Stomach (tissue), 9 donors: ENCODE data around the gene CLTCL1. TPM values are rescaled to one million over a fixed set of nuclear protein-coding genes. Genes with fewer than 3 reads are reported as not detected.

ENCODE experiments used
- DNase-seq, 2 donors: peaks; one replicate each; pipeline versions ENCODE4 v3.0.0 to v3.0.0-alpha.2; 2013 to 2019
- H3K27ac ChIP-seq, 5 donors: fragments of 200-600 bp in 4 of 5; sonication (generic) in 4 of 5; one replicate each; pipeline ENCODE4 v1.5.1; 2013 to 2019; ENCODE audit warnings: mild to moderate bottlenecking in 1 of 5, moderate library complexity in 1 of 5
- H3K27me3 ChIP-seq, 3 donors: fragments of 200-600 bp; sonication (generic); one replicate each; pipeline ENCODE4 v1.5.1; 2017 to 2019; ENCODE audit warnings: mixed run types in 1 of 3
- H3K36me3 ChIP-seq, 4 donors: fragments of 200-600 bp; sonication (generic); 1 replicate in 3 of 4; 2 replicates in 1 of 4; pipeline ENCODE4 v1.5.1; 2016 to 2019
- H3K4me1 ChIP-seq, 4 donors: fragments of 200-600 bp; sonication (generic); one replicate each; pipeline ENCODE4 v1.5.1; 2016 to 2019
- H3K4me3 ChIP-seq, 4 donors: fragments of 200-600 bp; sonication (generic) in 3 of 4; one replicate each; pipeline ENCODE4 v1.5.1; 2016 to 2019; ENCODE audit warnings: mild to moderate bottlenecking in 1 of 4
- H3K9me3 ChIP-seq, 4 donors: fragments of 200-600 bp; sonication (generic); one replicate each; pipeline ENCODE4 v1.5.1; 2016 to 2019
- EP300 ChIP-seq: sonication (generic); formaldehyde crosslinking; IDR thresholded peaks from one replicate; pipeline ENCODE4 v1.6.1; 2017; ENCODE audit warnings: antibody characterized with exemption
- POLR2A ChIP-seq, 4 donors: fragments of 450-650 bp; IDR thresholded peaks; one replicate each; pipeline ENCODE4 v1.6.1; 2016; ENCODE audit warnings: antibody characterized with exemption in 4 of 4, control low read depth in 2 of 4, mild to moderate bottlenecking in 1 of 4, moderate library complexity in 1 of 4
- POLR2AphosphoS5 ChIP-seq, 3 donors: sonication (generic); formaldehyde crosslinking; IDR thresholded peaks; one replicate each; pipeline ENCODE4 v1.6.1; 2016; ENCODE audit warnings: antibody characterized with exemption in 3 of 3
- WGBS, 5 donors: extraction: QIAGEN DNeasy Blood & Tissue Kit in 3 of 5; methylation state at CpG; one replicate each; pipeline versions ENCODE4 v1.1.5 to v1.1.7; 2013 to 2018; 5-methylcytosine and 5-hydroxymethylcytosine counted together
- intact Hi-C: fragments of 100-400 bp; cut with DNase I; formaldehyde crosslinking; loops from one replicate; pipeline ENCODE4 v1.15.1; 2023; ENCODE audit warnings: low total_unique reads
- polyA plus RNA-seq, 3 donors: library from polyadenylated mRNA; stranded (reverse); fragments of 200-250 nt; gene quantifications; one replicate each; pipeline ENCODE4 v1.2.3, GENCODE V29; 2013
- total RNA-seq, 5 donors: library from RNA; depleted of rRNA; stranded (reverse); fragments of >200 nt; gene quantifications; one replicate each; pipeline versions ENCODE4 v1.1.0 to v1.2.3, GENCODE V29; 2014 to 2016
- TF ChIP-seq, protein P1 (sequence below), 7 experiments: fragments of 450-650 bp in 4 of 7; fragments of 200-600 bp in 3 of 7; sonication (generic) in 3 of 7; IDR thresholded peaks; one replicate each; pipeline ENCODE4 v1.5.1; 2016 to 2019; ENCODE audit warnings: antibody characterized with exemption in 7 of 7, control low read depth in 2 of 7, mild to moderate bottlenecking in 1 of 7
- donor health status: healthy with polysubstance abuse.
- donor health status: Bipolar disorder and iron deficiency.
- donor health status: healthy.

The CLTCL1 gene
- total and polyA plus RNA-seq, 8 donors, result 3.0 to 10.1 (median 4.7) TPM

DNA sequence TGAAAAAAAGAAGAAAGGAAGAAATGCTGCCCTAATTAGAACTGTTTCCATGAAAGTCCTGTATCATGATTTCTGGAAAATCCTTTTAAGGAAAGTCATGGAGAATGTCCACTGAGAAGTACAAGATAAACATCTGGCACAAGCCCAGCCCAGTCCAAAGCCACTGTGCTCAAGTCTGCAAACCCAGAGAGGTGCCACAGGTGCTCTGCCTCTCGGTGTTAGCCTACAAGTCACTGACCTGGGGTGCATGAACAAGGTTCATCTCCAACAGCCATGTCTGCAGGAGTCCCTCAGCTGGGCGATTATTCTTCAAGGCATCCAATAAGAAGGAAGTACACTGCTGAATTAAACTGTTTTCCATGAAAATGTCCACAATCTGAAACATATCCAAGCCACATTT, 61.9 kb downstream of the CLTCL1 start:
- DNase-seq, result peak in 1 of 2 donors; percentile 40
- H3K9me3 ChIP-seq, result no peaks in the 10 kb centered on the region
- 35 to 73% (median 49%) methylated on average over 2 of the region's 2 CpGs for WGBS, 5 donors
- peaks cover 0 to 47% (median 37%) of the 10 kb centered on the region in 4 donors for H3K36me3 ChIP-seq
- no peak overlapping the region for H3K4me3 ChIP-seq
- H3K4me1 ChIP-seq, result peaks cover 0 to 4% (median 0%) of the 10 kb centered on the region in 4 donors
- TF ChIP-seq POLR2A (IDR thresholded peaks at IDR 0.05) (no peak), EP300 (no peak), POLR2AphosphoS5 (IDR thresholded peaks at IDR 0.05) (no peak)
- TF ChIP-seq, protein P1, sequence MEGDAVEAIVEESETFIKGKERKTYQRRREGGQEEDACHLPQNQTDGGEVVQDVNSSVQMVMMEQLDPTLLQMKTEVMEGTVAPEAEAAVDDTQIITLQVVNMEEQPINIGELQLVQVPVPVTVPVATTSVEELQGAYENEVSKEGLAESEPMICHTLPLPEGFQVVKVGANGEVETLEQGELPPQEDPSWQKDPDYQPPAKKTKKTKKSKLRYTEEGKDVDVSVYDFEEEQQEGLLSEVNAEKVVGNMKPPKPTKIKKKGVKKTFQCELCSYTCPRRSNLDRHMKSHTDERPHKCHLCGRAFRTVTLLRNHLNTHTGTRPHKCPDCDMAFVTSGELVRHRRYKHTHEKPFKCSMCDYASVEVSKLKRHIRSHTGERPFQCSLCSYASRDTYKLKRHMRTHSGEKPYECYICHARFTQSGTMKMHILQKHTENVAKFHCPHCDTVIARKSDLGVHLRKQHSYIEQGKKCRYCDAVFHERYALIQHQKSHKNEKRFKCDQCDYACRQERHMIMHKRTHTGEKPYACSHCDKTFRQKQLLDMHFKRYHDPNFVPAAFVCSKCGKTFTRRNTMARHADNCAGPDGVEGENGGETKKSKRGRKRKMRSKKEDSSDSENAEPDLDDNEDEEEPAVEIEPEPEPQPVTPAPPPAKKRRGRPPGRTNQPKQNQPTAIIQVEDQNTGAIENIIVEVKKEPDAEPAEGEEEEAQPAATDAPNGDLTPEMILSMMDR (IDR thresholded peaks at IDR 0.05), result no peak
- H3K27me3 ChIP-seq, result no peaks in the 10 kb centered on the region
- intact Hi-C loops, result no loop called here
- H3K27ac ChIP-seq, result no peak overlapping the region

DNA sequence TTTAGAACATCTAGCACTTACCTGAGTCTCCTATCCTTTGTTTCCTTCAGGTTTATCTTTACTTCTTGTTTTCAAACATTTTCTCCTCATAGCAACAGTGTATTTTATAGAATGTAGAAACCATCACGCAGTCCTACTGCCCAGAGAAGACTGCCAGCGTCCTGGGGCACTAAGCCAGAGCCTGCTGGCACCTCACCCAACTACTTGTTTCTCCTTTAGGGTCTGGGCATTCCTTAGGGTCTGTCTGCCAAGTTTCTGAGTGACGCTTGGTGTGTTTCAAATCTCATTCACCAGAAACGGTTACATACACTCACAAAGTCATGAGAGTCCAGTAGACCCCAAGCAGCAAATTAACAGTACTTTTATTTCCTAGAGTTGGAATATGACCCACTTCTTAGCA, 63.3 kb downstream of the CLTCL1 start:
- Histone ChIP-seq H3K36me3 (peaks cover 0 to 50% (median 42%) of the 10 kb centered on the region in 4 donors), H3K9me3 (no peaks in the 10 kb centered on the region), H3K4me3 (no peak overlapping the region), H3K4me1 (peaks cover 0 to 3% (median 0%) of the 10 kb centered on the region in 4 donors), H3K27ac (no peak overlapping the region), H3K27me3 (no peaks in the 10 kb centered on the region)
- peak in 1 of 2 donors; percentile 15 for DNase-seq
- intact Hi-C loops, result no loop called here
- WGBS, 5 donors, result 57 to 78% (median 64%) methylated on average over 4 of the region's 4 CpGs
- TF ChIP-seq POLR2AphosphoS5 (IDR thresholded peaks at IDR 0.05) (no peak), POLR2A (IDR thresholded peaks at IDR 0.05) (no peak), EP300 (no peak)
- TF ChIP-seq, protein P1 (IDR thresholded peaks at IDR 0.05), result no peak

DNA sequence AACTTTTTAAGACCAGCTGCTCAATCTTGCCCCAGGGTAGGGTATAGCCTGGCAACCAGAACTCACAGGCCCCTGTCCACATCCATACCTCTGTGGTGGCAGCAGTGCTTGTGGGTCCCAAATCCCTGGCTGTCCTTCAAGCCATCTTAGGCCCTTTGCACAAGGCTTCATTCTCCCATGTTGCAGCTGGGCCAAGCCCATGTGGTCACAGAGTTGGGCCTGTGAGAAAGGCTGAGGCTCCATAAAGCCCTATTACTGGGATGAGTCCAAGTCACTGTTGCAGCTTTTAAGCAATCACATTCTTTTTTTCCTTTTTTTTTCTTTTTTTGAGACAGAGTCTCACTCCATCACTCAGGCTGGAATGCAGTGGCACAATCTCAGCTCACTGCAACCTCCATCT, 65.1 kb downstream of the CLTCL1 start:
- Histone ChIP-seq H3K27ac (no peak overlapping the region), H3K9me3 (no peaks in the 10 kb centered on the region), H3K4me1 (no peaks in the 10 kb centered on the region), H3K4me3 (no peak overlapping the region), H3K27me3 (no peaks in the 10 kb centered on the region), H3K36me3 (peaks cover 0 to 61% (median 52%) of the 10 kb centered on the region in 4 donors)
- TF ChIP-seq, protein P1 (IDR thresholded peaks at IDR 0.05), result no peak
- TF ChIP-seq EP300, result no peak
- no peak for TF ChIP-seq POLR2A (IDR thresholded peaks at IDR 0.05)
- TF ChIP-seq POLR2AphosphoS5 (IDR thresholded peaks at IDR 0.05), result no peak
- no peak for DNase-seq
- intact Hi-C loops, result no loop called here

DNA sequence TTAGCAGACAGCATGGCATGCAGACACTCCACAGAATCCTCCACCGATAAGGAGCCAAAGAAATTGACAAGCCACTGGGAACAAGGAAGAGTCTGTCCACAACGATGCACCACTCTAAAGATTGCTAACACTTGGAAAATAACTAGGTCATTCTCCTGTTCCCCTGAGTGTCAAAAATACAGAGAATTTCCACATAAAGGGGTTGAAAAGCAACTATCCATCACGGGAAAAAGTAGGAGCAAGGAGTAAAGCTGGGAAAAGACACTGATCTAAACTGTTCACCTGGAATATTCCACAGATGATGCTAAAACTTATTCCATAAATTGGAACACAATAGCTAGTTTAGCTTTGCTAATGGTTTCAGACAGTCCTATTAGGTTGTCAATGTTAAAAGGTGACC, 66.0 kb downstream of the CLTCL1 start:
- Histone ChIP-seq H3K9me3 (no peaks in the 10 kb centered on the region), H3K27me3 (no peaks in the 10 kb centered on the region), H3K27ac (no peak overlapping the region), H3K36me3 (peaks cover 0 to 70% (median 61%) of the 10 kb centered on the region in 4 donors), H3K4me1 (no peaks in the 10 kb centered on the region), H3K4me3 (no peak overlapping the region)
- 87 to 96% (median 93%) methylated on average over 3 of the region's 3 CpGs for WGBS, 5 donors
- no peak for DNase-seq
- intact Hi-C loops, result no loop called here
- TF ChIP-seq POLR2AphosphoS5 (IDR thresholded peaks at IDR 0.05) (no peak), POLR2A (IDR thresholded peaks at IDR 0.05) (no peak), EP300 (no peak)
- TF ChIP-seq, protein P1 (IDR thresholded peaks at IDR 0.05), result no peak
